ENCODE results near the gene SDF2. TPM values are rescaled to one million over a fixed set of nuclear protein-coding genes. Genes with fewer than 3 reads are reported as not detected.

The SDF2 gene
- polyA plus RNA-seq: 54.6 TPM
- long read RNA-seq, donor 1, transcript SDF2-201 (3 exons, 1,568 nt): major isoform, 14 of 18 reads
- long read RNA-seq, donor 1, partial matches to known transcripts: 0 of 18 reads
- long read RNA-seq, donor 1, other reads (novel, unspliced or antisense): 0 of 18 reads
- long read RNA-seq, donor 2, transcript SDF2-201 (3 exons, 1,568 nt): major isoform, 40 of 51 reads
- long read RNA-seq, donor 2, transcript SDF2-210 (3 exons, 1,025 nt): minor isoform, 7 of 51 reads
- long read RNA-seq, donor 2, partial matches to known transcripts: 0 of 51 reads
- long read RNA-seq, donor 2, other reads (novel, unspliced or antisense): 0 of 51 reads
- long read RNA-seq, donor 3: 0 reads
- long read RNA-seq, donor 4, partial matches to known transcripts: 0 of 5 reads
- long read RNA-seq, donor 4, other reads (novel, unspliced or antisense): 0 of 5 reads
- long read RNA-seq, donor 5, transcript SDF2-201 (3 exons, 1,568 nt): major isoform, 10 of 14 reads
- long read RNA-seq, donor 5, partial matches to known transcripts: 0 of 14 reads
- long read RNA-seq, donor 5, other reads (novel, unspliced or antisense): 0 of 14 reads
- long read RNA-seq, donor 6, transcript SDF2-208 (2 exons, 1,342 nt): minor isoform, 6 of 39 reads
- long read RNA-seq, donor 6, transcript SDF2-201 (3 exons, 1,568 nt): major isoform, 23 of 39 reads
- long read RNA-seq, donor 6, partial matches to known transcripts: 0 of 39 reads
- long read RNA-seq, donor 6, other reads (novel, unspliced or antisense): 0 of 39 reads
- long read RNA-seq, donor 7, transcript SDF2-201 (3 exons, 1,568 nt): major isoform, 16 of 24 reads
- long read RNA-seq, donor 7, partial matches to known transcripts: 0 of 24 reads
- long read RNA-seq, donor 7, other reads (novel, unspliced or antisense): 0 of 24 reads
- long read RNA-seq, donor 8, transcript SDF2-210 (3 exons, 1,025 nt): minor isoform, 10 of 46 reads
- long read RNA-seq, donor 8, transcript SDF2-201 (3 exons, 1,568 nt): major isoform, 34 of 46 reads
- long read RNA-seq, donor 8, partial matches to known transcripts: 0 of 46 reads
- long read RNA-seq, donor 8, other reads (novel, unspliced or antisense): 0 of 46 reads
- long read RNA-seq, donor 9, transcript SDF2-210 (3 exons, 1,025 nt): minor isoform, 12 of 40 reads
- long read RNA-seq, donor 9, transcript SDF2-201 (3 exons, 1,568 nt): major isoform, 22 of 40 reads
- long read RNA-seq, donor 9, partial matches to known transcripts: 0 of 40 reads
- long read RNA-seq, donor 9, other reads (novel, unspliced or antisense): 0 of 40 reads
- long read RNA-seq, donor 10, transcript SDF2-210 (3 exons, 1,025 nt): minor isoform, 8 of 46 reads
- long read RNA-seq, donor 10, transcript SDF2-201 (3 exons, 1,568 nt): major isoform, 30 of 46 reads
- long read RNA-seq, donor 10, partial matches to known transcripts: 0 of 46 reads
- long read RNA-seq, donor 10, other reads (novel, unspliced or antisense): 0 of 46 reads
- long read RNA-seq, donor 11, transcript SDF2-201 (3 exons, 1,568 nt): major isoform, 30 of 39 reads
- long read RNA-seq, donor 11, transcript SDF2-210 (3 exons, 1,025 nt): minor isoform, 5 of 39 reads
- long read RNA-seq, donor 11, partial matches to known transcripts: 0 of 39 reads
- long read RNA-seq, donor 11, other reads (novel, unspliced or antisense): 0 of 39 reads

GRCh38 chr17:28661635-28662526 lies at the start of gene SDF2, which contains the start of gene SUPT6H:
SDF2 (minus strand) TSS chr17:28661906; CDS start chr17:28661876, 30 bp downstream.
SUPT6H (plus strand) TSS chr17:28662205; CDS start chr17:28673402, 11,197 bp downstream.
- H3K27me3 ChIP-seq (ENCODE audit: control insufficient read depth, insufficient read depth, low read length): no peaks in the 10 kb centered on the region
- peaks cover 8% of the 10 kb centered on the region for H3K4me1 ChIP-seq (ENCODE audit: control insufficient read depth, insufficient read depth, low read length)
- peaks cover 24% of the 10 kb centered on the region for H3K36me3 ChIP-seq (ENCODE audit: control insufficient read depth, insufficient read depth, low read length)
- DNase-seq: peak; percentile 83 to 96
- peaks cover 15% of the 10 kb centered on the region for H3K9me3 ChIP-seq (ENCODE audit: control insufficient read depth, low read depth, low read length)
- peak within 1 kb of the TSS; percentile 91 for H3K4me3 ChIP-seq (ENCODE audit: low read length)
- no CpG with 5 or more reads among the region's 66 CpGs for WGBS (ENCODE audit: insufficient coverage, low lambda C conversion rate)
- H3K27ac ChIP-seq (ENCODE audit: low read length): peak within 1 kb of the TSS; percentile 96

- no CpG with 5 or more reads among the region's 74 CpGs for WGBS (ENCODE audit: insufficient coverage, low lambda C conversion rate)
- DNase-seq: peak; percentile 90 to 96
- Histone ChIP-seq H3K27ac (ENCODE audit: low read length) (peak overlapping the region; percentile 99), H3K4me1 (ENCODE audit: control insufficient read depth, insufficient read depth, low read length) (peaks cover 21% of the 10 kb centered on the region), H3K4me3 (ENCODE audit: low read length) (peak overlapping the region; percentile 58), H3K36me3 (ENCODE audit: control insufficient read depth, insufficient read depth, low read length) (peaks cover 26% of the 10 kb centered on the region), H3K9me3 (ENCODE audit: control insufficient read depth, low read depth, low read length) (peaks cover 7% of the 10 kb centered on the region), H3K27me3 (ENCODE audit: control insufficient read depth, insufficient read depth, low read length) (no peaks in the 10 kb centered on the region)
These were observed 49.4 kb upstream of the SDF2 start for GRCh38 chr17:28710861-28711722.

- H3K9me3 ChIP-seq (ENCODE audit: control insufficient read depth, low read depth, low read length): peaks cover 7% of the 10 kb centered on the region
- H3K4me3 ChIP-seq (ENCODE audit: low read length): no peak overlapping the region
- peaks cover 36% of the 10 kb centered on the region for H3K36me3 ChIP-seq (ENCODE audit: control insufficient read depth, insufficient read depth, low read length)
- peaks cover 20% of the 10 kb centered on the region for H3K4me1 ChIP-seq (ENCODE audit: control insufficient read depth, insufficient read depth, low read length)
- no CpG with 5 or more reads among the region's 2 CpGs for WGBS (ENCODE audit: insufficient coverage, low lambda C conversion rate)
- no peaks in the 10 kb centered on the region for H3K27me3 ChIP-seq (ENCODE audit: control insufficient read depth, insufficient read depth, low read length)
- no peak overlapping the region for H3K27ac ChIP-seq (ENCODE audit: low read length)
- no peak for DNase-seq
These were observed 45.6 kb upstream of the SDF2 start for GRCh38 chr17:28707339-28707720.

GRCh38 chr17:28706471-28707338 lies 45.0 kb upstream of the SDF2 start:
- H3K4me3 ChIP-seq (ENCODE audit: low read length): no peak overlapping the region
- no CpG with 5 or more reads among the region's 7 CpGs for WGBS (ENCODE audit: insufficient coverage, low lambda C conversion rate)
- H3K27me3 ChIP-seq (ENCODE audit: control insufficient read depth, insufficient read depth, low read length): no peaks in the 10 kb centered on the region
- H3K27ac ChIP-seq (ENCODE audit: low read length): no peak overlapping the region
- H3K4me1 ChIP-seq (ENCODE audit: control insufficient read depth, insufficient read depth, low read length): peaks cover 14% of the 10 kb centered on the region
- H3K9me3 ChIP-seq (ENCODE audit: control insufficient read depth, low read depth, low read length): peaks cover under 1% of the 10 kb centered on the region
- DNase-seq: no peak
- H3K36me3 ChIP-seq (ENCODE audit: control insufficient read depth, insufficient read depth, low read length): peaks cover 43% of the 10 kb centered on the region

GRCh38 chr17:28705728-28706334 lies 44.1 kb upstream of the SDF2 start:
- Histone ChIP-seq H3K27me3 (ENCODE audit: control insufficient read depth, insufficient read depth, low read length) (no peaks in the 10 kb centered on the region), H3K9me3 (ENCODE audit: control insufficient read depth, low read depth, low read length) (no peaks in the 10 kb centered on the region), H3K4me1 (ENCODE audit: control insufficient read depth, insufficient read depth, low read length) (peaks cover 10% of the 10 kb centered on the region), H3K36me3 (ENCODE audit: control insufficient read depth, insufficient read depth, low read length) (peaks cover 51% of the 10 kb centered on the region), H3K27ac (ENCODE audit: low read length) (no peak overlapping the region), H3K4me3 (ENCODE audit: low read length) (no peak overlapping the region)
- DNase-seq: no peak
- WGBS (ENCODE audit: insufficient coverage, low lambda C conversion rate): no CpG with 5 or more reads among the region's 10 CpGs

GRCh38 chr17:28705074-28705659 lies 43.5 kb upstream of the SDF2 start:
- Histone ChIP-seq H3K4me3 (ENCODE audit: low read length) (no peak overlapping the region), H3K9me3 (ENCODE audit: control insufficient read depth, low read depth, low read length) (no peaks in the 10 kb centered on the region), H3K4me1 (ENCODE audit: control insufficient read depth, insufficient read depth, low read length) (peaks cover 12% of the 10 kb centered on the region), H3K27me3 (ENCODE audit: control insufficient read depth, insufficient read depth, low read length) (no peaks in the 10 kb centered on the region), H3K36me3 (ENCODE audit: control insufficient read depth, insufficient read depth, low read length) (peaks cover 58% of the 10 kb centered on the region), H3K27ac (ENCODE audit: low read length) (no peak overlapping the region)
- WGBS (ENCODE audit: insufficient coverage, low lambda C conversion rate): 60% methylated on average over 1 of the region's 5 CpGs
- DNase-seq: no peak

- Histone ChIP-seq H3K4me3 (ENCODE audit: low read length) (no peak overlapping the region), H3K4me1 (ENCODE audit: control insufficient read depth, insufficient read depth, low read length) (peaks cover 13% of the 10 kb centered on the region), H3K27me3 (ENCODE audit: control insufficient read depth, insufficient read depth, low read length) (no peaks in the 10 kb centered on the region), H3K9me3 (ENCODE audit: control insufficient read depth, low read depth, low read length) (no peaks in the 10 kb centered on the region), H3K27ac (ENCODE audit: low read length) (no peak overlapping the region), H3K36me3 (ENCODE audit: control insufficient read depth, insufficient read depth, low read length) (peaks cover 66% of the 10 kb centered on the region)
- no peak for DNase-seq
- WGBS (ENCODE audit: insufficient coverage, low lambda C conversion rate): no CpG with 5 or more reads among the region's 14 CpGs
These were observed 42.6 kb upstream of the SDF2 start for GRCh38 chr17:28704219-28704858.

Data from large intestine (tissue), 12 donors.